HG03095 (cell line): ENCODE measurements around the gene C19orf12.
A peak's percentile ranks its signal among the peaks of the same experiment; 100 is the strongest.

Experiments
- ATAC-seq: cut with Tn5 transposase; IDR thresholded peaks from one replicate; pipeline ENCODE4 v1.9.1; 2021; ENCODE audit warnings: moderate library complexity; ENCODE audit not compliant: unreplicated experiment

Gene C19orf12

GRCh38 chr19:29665215-29665825 lies 49.7 kb downstream of the C19orf12 start, which contains the start of gene PLEKHF1:
Gene PLEKHF1 (plus strand): TSS chr19:29665461. CDS start chr19:29673840, 8,379 bp downstream.
- ATAC-seq = peak; percentile 84

- no peak for ATAC-seq
Observed at GRCh38 chr19:29664753-29665214, 50.3 kb downstream of the C19orf12 start.

- no peak for ATAC-seq
Observed at GRCh38 chr19:29663861-29664752, 51.0 kb downstream of the C19orf12 start.

- ATAC-seq = no peak
Observed at GRCh38 chr19:29662604-29663404, 52.3 kb downstream of the C19orf12 start.

- no peak for ATAC-seq
Observed at GRCh38 chr19:29662278-29662603, 52.8 kb downstream of the C19orf12 start.

GRCh38 chr19:29660835-29661234 lies 54.2 kb downstream of the C19orf12 start:
- ATAC-seq = no peak

GRCh38 chr19:29658221-29658991 lies 56.7 kb downstream of the C19orf12 start:
- ATAC-seq = no peak

- ATAC-seq = no peak
Observed at GRCh38 chr19:29655648-29656335, 59.3 kb downstream of the C19orf12 start.

GRCh38 chr19:29653398-29653797 lies 61.7 kb downstream of the C19orf12 start:
- no peak for ATAC-seq

GRCh38 chr19:29651622-29652394 lies 63.3 kb downstream of the C19orf12 start:
- ATAC-seq = no peak

GRCh38 chr19:29650772-29651387 lies 64.2 kb downstream of the C19orf12 start:
- ATAC-seq = no peak
